ENCODE measurements around the gene GAK.

The GAK gene

DNA sequence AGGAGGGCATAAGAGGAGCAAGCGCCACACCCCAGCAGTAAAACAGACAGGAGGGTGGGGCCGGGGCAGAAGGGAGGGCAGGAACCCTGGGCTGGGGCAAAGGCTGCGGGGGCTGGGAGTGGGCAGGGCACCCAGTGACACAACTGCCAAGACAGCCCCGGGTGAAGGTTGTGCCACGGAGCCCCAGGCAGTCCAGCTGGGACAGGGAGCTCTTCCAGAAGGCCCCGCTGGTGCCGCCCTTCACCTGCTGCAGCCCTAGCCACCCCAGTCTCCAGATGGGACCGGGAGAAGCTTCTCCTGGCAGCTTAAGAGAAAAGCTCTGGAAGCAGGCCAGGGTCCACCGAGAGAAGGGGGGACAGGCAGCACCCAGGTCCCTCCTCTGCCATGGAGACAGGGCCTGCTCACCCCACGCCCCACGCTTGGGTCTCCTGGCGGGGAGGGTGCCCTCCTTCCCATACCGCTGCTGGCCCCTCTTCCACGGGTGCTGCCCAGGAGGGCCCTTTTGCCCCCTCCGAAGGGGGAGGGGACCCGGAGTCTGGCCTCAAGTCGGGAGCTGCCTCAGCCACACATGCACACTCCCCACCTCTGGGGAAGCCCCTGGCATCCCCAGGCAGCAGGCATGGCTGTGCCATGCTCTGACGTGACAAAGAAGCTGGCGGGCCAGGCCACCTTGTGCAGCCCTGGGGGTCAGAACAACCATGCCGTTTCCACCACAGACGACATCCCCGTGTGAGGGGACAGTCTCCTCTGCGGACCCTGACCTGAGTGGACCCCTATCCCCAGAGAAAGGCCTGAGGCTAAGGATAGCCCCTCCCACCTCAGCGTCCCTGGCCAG is 39.8 kb upstream of the GAK start:
- peak overlapping the region; percentile 94 for H3K4me3 ChIP-seq
- TF ChIP-seq, protein P1, sequence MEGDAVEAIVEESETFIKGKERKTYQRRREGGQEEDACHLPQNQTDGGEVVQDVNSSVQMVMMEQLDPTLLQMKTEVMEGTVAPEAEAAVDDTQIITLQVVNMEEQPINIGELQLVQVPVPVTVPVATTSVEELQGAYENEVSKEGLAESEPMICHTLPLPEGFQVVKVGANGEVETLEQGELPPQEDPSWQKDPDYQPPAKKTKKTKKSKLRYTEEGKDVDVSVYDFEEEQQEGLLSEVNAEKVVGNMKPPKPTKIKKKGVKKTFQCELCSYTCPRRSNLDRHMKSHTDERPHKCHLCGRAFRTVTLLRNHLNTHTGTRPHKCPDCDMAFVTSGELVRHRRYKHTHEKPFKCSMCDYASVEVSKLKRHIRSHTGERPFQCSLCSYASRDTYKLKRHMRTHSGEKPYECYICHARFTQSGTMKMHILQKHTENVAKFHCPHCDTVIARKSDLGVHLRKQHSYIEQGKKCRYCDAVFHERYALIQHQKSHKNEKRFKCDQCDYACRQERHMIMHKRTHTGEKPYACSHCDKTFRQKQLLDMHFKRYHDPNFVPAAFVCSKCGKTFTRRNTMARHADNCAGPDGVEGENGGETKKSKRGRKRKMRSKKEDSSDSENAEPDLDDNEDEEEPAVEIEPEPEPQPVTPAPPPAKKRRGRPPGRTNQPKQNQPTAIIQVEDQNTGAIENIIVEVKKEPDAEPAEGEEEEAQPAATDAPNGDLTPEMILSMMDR (IDR thresholded peaks at IDR 0.05), result no peak
- no peak overlapping the region for H3K27ac ChIP-seq

DNA sequence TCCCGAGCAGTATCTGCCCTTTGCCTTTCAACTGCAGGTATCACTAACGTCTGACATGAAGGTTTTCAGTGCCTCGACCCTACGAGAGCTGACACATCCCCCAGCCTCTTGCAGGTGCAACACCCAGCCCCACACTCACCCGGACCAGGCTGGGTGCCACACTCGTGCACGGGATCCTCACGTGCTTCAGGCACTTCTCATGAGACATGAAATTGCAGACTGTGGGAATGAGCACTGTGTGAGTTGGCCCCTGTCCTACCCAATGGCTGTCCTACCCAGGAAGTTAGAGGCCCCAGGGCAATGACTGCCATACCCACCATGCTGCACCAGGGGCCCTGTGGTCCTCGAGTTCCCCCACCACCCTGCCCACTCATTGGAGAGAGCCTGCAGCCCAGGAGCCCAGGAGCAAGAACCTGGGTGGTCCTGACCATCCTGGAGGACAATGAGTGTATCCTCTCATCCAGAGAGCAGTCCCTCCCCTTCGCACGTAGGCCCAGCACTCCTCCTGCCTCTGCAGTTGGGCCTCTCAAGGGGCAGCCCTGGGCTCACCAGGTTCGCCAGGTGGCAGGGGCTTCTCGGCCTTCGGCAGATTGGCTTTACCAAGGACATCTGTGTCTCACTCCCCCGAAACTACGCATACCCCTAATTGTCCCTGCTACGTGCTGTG is 38.9 kb upstream of the GAK start:
- DNase-seq (ENCODE audit: low spot score), result no peak
- TF ChIP-seq, protein P1 (IDR thresholded peaks at IDR 0.05), result no peak
- H3K4me3 ChIP-seq, result no peak overlapping the region
- H3K27ac ChIP-seq, result no peak overlapping the region

More for the DNA sequence above, 39.8 kb upstream of the GAK start:
- DNase-seq (ENCODE audit: low spot score), result no peak

DNA sequence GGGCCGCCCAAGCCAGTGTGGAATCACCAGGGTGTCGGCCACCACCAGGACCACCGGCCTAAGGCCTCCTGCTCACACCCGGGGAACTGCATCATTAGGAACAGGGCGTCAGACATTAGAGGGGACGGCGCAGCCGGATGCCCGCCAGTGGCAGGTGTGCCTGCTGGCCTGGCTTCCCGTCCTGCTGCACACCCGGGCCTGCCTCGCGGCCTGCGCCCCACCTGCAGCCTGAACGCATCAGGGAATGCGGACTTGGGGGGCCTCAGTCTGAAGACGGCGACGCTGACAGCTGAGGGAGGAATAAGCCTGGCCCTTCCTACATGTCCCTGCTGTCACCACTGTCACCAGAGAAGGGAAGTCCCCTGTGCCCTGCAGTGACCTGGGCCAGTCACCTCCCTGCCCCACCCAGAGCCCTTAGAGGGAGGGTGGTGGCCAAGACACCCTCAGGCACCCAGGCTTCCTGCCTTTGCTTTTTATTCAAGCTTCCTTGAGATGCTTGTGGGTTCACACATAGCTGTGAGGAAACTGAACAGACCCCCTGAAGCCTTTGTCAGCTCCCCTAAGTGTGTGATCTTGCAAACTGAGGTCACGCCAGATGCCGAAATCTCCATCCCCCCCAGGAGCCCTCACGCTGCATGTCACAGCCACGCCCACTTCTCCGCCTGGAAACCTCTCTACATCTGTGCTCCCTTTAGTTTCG is 38.1 kb upstream of the GAK start:
- TF ChIP-seq, protein P1 (IDR thresholded peaks at IDR 0.05), result no peak
- DNase-seq (ENCODE audit: low spot score), result no peak
- Histone ChIP-seq H3K4me3 (no peak overlapping the region), H3K27ac (no peak overlapping the region)

DNA sequence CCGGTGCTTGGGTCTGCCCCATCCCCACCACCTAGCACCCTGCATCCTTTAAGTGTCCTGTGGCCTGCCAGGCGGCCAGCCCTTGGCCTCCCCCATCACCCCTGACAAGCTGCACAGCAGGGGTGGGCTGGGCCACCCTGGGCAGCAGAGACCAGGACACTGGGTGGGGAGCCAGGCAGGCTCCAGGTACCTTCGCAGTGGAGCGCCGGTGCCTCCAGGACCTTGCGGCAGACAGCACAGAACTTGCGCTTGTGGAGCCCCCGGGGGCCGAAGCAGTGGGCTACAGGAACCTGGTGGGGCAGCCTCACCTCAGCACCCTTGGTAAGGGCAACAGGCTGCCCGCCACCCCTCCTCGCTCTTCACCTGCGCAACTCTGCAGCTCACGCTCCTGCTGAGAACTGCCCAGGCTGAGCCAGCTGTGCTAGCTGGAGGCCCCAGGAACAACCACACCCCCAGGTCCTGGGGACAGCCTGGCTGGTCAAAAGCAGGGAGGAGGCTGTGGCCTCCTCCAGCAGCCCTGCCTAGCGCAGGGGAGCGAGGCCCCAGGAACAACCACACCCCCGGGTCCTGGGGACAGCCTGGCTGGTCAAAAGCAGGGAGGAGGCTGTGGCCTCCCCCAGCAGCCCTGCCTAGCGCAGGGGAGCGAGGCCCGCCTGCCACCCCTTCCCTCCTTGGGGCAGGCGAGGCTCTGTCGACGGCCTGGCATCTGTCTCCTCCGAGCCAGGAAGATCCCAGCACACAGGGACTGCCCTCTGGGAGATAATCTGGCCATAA is 36.7 kb upstream of the GAK start:
- DNase-seq (ENCODE audit: low spot score), result no peak
- TF ChIP-seq, protein P1 (IDR thresholded peaks at IDR 0.05), result no peak
- Histone ChIP-seq H3K4me3 (no peak overlapping the region), H3K27ac (no peak overlapping the region)

DNA sequence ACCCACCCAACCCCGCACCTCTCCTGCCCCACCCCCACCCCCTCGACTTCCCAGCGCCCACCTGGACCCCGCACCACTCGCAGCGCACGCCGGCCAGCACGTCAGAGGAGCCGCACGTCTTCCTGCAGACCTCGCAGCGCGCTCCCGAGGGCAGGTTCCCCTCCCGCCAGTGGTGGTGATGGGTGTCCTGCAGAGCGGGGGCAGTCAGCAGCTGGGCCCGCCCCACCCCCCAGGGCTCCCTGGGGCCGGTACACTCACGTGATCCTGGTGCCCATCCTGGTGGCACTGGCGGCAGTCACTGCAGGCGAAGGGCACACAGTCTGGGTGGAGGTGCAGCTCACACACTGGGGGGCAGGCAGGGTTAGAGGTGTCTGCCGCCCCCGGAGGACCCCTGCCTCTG is 36.1 kb upstream of the GAK start:
- no peak for DNase-seq (ENCODE audit: low spot score)
- no peak overlapping the region for H3K27ac ChIP-seq
- no peak overlapping the region for H3K4me3 ChIP-seq
- TF ChIP-seq, protein P1 (IDR thresholded peaks at IDR 0.05), result no peak

DNA sequence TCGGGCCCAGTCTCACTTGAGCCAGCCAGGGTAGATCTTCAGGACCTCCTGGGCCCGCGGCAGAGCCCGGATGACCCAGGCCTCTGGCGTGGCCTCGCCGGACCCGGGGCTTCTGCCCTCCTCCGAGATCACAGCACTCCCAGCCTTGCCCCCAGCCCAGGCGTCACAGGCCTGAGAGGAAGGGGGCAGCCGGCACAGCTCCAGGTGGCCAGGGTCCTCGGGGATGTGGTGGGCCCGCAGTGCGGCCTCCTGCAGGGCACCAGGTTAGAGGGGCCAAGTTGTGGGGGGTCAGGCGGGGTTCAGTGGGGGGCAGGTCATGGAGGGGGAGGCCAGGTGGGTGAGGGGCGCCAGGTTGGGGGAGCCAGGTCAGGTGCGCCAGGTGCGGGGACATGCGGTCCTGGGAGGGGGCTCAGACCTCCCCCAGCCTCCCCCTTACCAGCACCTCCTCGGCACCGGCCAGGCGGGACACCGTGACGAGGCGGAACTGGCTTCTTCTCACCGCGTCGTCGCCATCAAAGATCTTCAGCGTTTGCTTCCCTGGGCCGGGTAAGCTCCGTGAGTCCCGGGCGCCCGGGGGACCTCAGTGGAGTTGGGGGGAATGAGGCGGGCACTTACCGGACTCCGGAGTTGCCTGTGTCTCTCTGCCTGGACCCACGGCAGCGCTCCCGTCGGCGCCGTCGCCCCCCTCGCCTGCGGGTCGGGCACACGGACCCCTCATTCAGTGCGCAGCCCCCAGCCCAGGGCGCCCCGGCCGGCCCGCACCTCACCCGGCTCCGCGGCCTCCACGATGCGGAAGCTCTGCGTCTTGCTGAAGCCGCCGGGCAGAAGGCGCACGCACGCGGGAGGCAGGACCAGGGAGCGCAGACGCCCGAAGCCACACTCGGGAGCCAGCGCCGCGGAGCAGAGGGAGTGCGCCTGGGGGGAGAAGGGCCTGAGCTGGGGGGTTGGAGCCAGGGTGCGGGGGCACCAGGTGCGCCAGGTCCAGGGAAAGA is 35.3 kb upstream of the GAK start:
- no peak for DNase-seq (ENCODE audit: low spot score)
- Histone ChIP-seq H3K4me3 (no peak overlapping the region), H3K27ac (no peak overlapping the region)
- TF ChIP-seq, protein P1 (IDR thresholded peaks at IDR 0.05), result no peak
